Neural crest cell (in vitro differentiated cells): Measurements from ENCODE around the gene TCEA3. TPM values are rescaled to one million over a fixed set of nuclear protein-coding genes. Genes with fewer than 3 reads are reported as not detected.

Source experiments
- DNase-seq: peaks from one replicate; pipeline ENCODE4 v3.0.0; 2021; ENCODE audit warnings: low read depth, mixed read lengths, low spot score
- H3K27ac Mint-ChIP-seq: one replicate; pipeline ENCODE4 v1.8.0; 2021; ENCODE audit warnings: mild to moderate bottlenecking, mixed read lengths; ENCODE audit not compliant: unreplicated experiment
- H3K27me3 Mint-ChIP-seq: 2 replicates; pipeline ENCODE4 v1.8.0; 2021; ENCODE audit warnings: low read depth, mild to moderate bottlenecking, mixed read lengths
- H3K36me3 Mint-ChIP-seq: 2 replicates; pipeline ENCODE4 v1.8.0; 2021; ENCODE audit warnings: low read depth, mild to moderate bottlenecking, mixed read lengths
- H3K4me1 Mint-ChIP-seq: 2 replicates; pipeline ENCODE4 v1.8.0; 2021; ENCODE audit warnings: mixed read lengths
- H3K4me3 Mint-ChIP-seq: one replicate; pipeline ENCODE4 v1.8.0; 2021; ENCODE audit warnings: mild to moderate bottlenecking, mixed read lengths
- H3K9me3 Mint-ChIP-seq: 2 replicates; pipeline ENCODE4 v1.8.0; 2021; ENCODE audit warnings: mixed read lengths
- total RNA-seq: library from RNA; stranded (reverse); gene quantifications from 2 replicates; pipeline ENCODE4 v1.2.1, GENCODE V29; 2021
- TF ChIP-seq, protein P1 (sequence below): fragments of 200-600 bp; sonication (generic); conservative IDR thresholded peaks from 2 replicates; pipeline ENCODE4 v1.5.0; 2021; ENCODE audit warnings: antibody characterized with exemption, mild to moderate bottlenecking

TCEA3 gene
- total RNA-seq, 1 donor from 2014 or later, result 1.5 TPM

DNA sequence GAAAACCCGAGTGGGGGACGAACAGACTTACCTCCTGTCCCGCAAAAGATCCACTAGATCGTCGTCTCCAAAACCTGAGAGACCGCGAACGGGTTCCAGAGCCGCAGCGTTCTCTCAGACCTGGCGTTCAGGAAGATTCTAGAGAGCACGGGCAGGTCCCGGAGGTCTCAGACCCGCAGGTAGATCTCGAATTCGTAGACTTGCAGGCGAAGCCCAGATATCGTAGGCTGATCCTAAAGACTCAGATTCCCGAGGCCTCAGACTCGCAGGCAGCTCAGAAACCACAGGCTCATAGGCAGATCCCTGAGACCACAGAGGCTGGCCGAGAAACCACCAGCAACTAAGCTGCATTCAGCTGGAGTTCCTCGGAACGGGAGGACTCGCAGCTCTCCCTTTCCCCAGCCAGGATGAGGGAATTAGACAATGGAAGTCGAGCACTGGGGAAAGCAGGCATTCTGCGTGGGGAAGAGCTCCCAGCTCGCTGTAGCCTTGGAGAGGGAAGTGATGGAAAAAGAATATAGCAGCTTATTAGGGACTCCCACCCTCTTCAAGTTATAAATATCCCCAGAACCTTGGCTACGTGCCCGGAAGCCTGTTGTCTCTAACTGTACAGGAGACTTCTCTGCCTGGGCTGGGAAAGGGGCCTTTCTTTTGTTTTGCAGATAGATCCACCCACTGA lies 55.1 kb downstream of the TCEA3 start, which contains the start of gene ZNF436:
Gene ZNF436, minus strand, starts transcription at position 502 of the 679 bp plus-strand sequence. CDS start 1,831 bp downstream, outside the sequence.
- H3K27me3 Mint-ChIP-seq, result no peaks in the 10 kb centered on the region

DNA sequence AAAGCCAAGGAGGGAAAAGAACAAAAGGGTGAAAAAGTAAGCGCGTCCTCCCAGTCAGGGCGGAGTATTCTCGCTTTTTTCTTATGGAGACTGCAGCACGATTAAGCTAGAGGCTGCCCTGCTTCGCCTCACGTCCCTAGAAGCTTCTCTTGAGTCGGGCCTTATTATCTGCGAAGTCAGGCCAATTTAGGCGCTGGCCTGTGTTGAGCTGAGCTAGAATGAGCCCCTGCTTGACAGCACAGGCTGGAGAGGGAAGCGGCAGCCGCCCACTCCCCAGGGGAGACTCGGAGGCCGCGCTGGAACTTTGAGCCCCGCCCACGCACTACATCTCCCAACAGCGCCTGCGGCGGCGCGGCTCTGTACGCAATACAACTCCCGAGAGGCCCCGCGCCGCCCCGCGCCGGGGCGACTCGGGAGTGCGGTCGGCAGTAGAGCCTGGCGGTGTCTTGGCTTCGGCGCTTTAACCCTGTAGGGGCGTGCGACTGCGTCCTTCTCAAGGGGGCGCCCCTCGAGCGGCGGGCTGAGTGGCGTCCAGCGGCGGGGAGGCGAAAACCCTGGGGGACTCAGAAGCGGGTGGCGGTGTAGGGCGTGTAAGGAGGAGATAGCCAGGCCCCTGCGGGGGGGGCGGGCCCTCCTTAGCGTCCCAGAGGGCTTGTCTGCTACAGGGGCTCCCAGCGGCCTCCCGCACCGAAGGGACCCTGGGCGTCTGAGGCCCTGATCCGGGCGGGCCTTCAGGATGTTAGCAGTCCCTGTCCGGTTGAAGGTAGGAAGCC lies 55.8 kb downstream of the TCEA3 start:
- peak; percentile 84 for DNase-seq
- peaks cover 12% of the 10 kb centered on the region for H3K36me3 Mint-ChIP-seq
- TF ChIP-seq, protein P1, sequence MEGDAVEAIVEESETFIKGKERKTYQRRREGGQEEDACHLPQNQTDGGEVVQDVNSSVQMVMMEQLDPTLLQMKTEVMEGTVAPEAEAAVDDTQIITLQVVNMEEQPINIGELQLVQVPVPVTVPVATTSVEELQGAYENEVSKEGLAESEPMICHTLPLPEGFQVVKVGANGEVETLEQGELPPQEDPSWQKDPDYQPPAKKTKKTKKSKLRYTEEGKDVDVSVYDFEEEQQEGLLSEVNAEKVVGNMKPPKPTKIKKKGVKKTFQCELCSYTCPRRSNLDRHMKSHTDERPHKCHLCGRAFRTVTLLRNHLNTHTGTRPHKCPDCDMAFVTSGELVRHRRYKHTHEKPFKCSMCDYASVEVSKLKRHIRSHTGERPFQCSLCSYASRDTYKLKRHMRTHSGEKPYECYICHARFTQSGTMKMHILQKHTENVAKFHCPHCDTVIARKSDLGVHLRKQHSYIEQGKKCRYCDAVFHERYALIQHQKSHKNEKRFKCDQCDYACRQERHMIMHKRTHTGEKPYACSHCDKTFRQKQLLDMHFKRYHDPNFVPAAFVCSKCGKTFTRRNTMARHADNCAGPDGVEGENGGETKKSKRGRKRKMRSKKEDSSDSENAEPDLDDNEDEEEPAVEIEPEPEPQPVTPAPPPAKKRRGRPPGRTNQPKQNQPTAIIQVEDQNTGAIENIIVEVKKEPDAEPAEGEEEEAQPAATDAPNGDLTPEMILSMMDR, result peak; percentile 42
- peak overlapping the region; percentile 98 for H3K4me3 Mint-ChIP-seq
- no peaks in the 10 kb centered on the region for H3K9me3 Mint-ChIP-seq
- peak overlapping the region; percentile 99 for H3K27ac Mint-ChIP-seq
- H3K27me3 Mint-ChIP-seq, result no peaks in the 10 kb centered on the region
- peaks cover 62% of the 10 kb centered on the region for H3K4me1 Mint-ChIP-seq

More for the DNA sequence above, 55.1 kb downstream of the TCEA3 start, which contains the start of gene ZNF436:
- TF ChIP-seq, protein P1, result no peak
- Mint-ChIP-seq H3K36me3 (peaks cover 10% of the 10 kb centered on the region), H3K27ac (peak within 1 kb of the TSS; percentile 99), H3K9me3 (no peaks in the 10 kb centered on the region), H3K4me3 (peak within 1 kb of the TSS; percentile 98), H3K4me1 (peaks cover 62% of the 10 kb centered on the region)
- no peak for DNase-seq

DNA sequence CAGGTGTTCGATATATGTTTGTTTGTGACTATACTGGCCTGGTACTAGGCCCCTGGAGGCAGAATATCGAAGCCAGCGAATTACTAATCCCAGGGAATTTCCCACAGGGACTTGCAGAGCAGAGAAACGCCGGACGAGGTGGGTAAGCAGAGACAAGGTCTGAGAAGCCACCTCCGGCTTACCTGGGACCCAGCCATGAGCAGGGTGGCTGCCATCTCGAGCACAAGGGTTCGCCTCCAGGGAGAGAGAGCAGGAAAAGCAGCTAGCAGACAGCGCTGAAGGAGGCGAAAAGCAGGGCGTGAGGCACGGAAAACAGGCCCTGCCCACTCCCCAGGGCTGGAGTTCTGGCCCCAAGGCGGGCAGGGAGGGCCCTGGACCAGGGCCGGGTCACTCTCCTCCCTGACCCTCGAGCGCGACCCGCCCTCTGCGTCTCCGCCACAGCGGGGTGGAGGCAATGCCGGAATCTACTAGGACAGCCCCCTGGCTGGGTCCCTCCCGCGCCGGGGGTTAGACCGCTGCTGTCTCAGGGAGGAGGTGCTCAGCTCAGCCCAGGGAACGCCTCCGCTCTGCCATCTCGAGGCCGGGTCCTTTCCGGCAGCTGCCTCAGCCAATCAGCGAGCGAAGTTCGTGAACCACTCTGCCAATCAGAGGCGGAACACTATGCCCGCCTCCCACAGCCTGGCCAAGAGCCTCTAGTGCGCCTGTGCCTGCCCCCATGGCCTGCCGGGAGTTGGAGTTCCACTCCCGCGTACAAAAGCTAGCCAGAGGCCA lies 56.6 kb downstream of the TCEA3 start:
- no peaks in the 10 kb centered on the region for H3K27me3 Mint-ChIP-seq
- H3K4me3 Mint-ChIP-seq, result peak overlapping the region; percentile 98
- H3K9me3 Mint-ChIP-seq, result peaks cover 1% of the 10 kb centered on the region
- H3K27ac Mint-ChIP-seq, result peak overlapping the region; percentile 99
- peaks cover 19% of the 10 kb centered on the region for H3K36me3 Mint-ChIP-seq
- H3K4me1 Mint-ChIP-seq, result peaks cover 62% of the 10 kb centered on the region
- DNase-seq, result peak; percentile 95
- TF ChIP-seq, protein P1, result no peak

- H3K4me3 Mint-ChIP-seq, result peak overlapping the region; percentile 98
- DNase-seq, result no peak
- H3K9me3 Mint-ChIP-seq, result peaks cover 4% of the 10 kb centered on the region
- peak overlapping the region; percentile 39 for H3K27ac Mint-ChIP-seq
- TF ChIP-seq, protein P1, result no peak
- H3K36me3 Mint-ChIP-seq, result peaks cover 25% of the 10 kb centered on the region
- H3K4me1 Mint-ChIP-seq, result peaks cover 60% of the 10 kb centered on the region
- H3K27me3 Mint-ChIP-seq, result no peaks in the 10 kb centered on the region
Measured at GRCh38 chr1:23367451-23367790, 57.1 kb downstream of the TCEA3 start.

DNA sequence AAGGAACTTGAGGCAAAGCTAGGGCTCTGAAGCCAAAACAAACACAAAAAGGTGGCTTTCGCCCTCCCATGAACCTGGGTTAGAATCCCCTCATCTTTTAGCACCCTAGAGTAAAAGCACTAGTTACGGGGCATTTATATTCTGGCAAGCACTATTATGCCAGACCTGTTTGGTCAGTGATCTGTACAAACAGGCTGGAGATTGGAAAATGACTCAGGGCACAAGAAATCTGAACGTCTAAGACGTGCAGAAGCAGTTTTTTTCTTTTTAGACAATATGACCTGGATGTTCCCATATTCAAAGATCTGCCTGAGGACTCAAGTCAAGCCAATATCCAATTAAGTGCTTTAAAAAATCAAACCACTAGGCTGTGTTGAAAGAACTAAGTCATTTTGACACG lies 58.0 kb downstream of the TCEA3 start:
- peak overlapping the region; percentile 98 for H3K4me3 Mint-ChIP-seq
- TF ChIP-seq, protein P1, result no peak
- H3K27me3 Mint-ChIP-seq, result no peaks in the 10 kb centered on the region
- no peak for DNase-seq
- peaks cover 51% of the 10 kb centered on the region for H3K4me1 Mint-ChIP-seq
- H3K9me3 Mint-ChIP-seq, result peaks cover 9% of the 10 kb centered on the region
- H3K36me3 Mint-ChIP-seq, result peaks cover 33% of the 10 kb centered on the region
- no peak overlapping the region for H3K27ac Mint-ChIP-seq
